Heart right ventricle (tissue), 16 donors: ENCODE measurements around the gene GMDS. TPM values are rescaled to one million over a fixed set of nuclear protein-coding genes. Genes with fewer than 3 reads are reported as not detected.

Experiments used
- ATAC-seq, 8 donors: fragments of 200-7000 bp; cut with Tn5 transposase; one replicate each; pipeline ENCODE4 v1.9.1; 2020; ENCODE audit warnings: mild to moderate bottlenecking in 8 of 8, moderate library complexity in 8 of 8, moderate number of reproducible peaks in 1 of 8
- DNase-seq, 2 donors: peaks; one replicate each; pipeline ENCODE4 v3.0.0-alpha.2; 2020
- H3K27ac ChIP-seq, 10 donors: fragments of 200-600 bp; sonication (generic) in 2 of 10; one replicate each; pipeline versions ENCODE4 v1.5.0 to v1.8.0; 2020 to 2022; ENCODE audit warnings: mild to moderate bottlenecking in 3 of 10
- H3K27me3 ChIP-seq, 7 donors: fragments of 200-600 bp; one replicate each; pipeline ENCODE4 v1.8.0; 2021 to 2022; ENCODE audit warnings: mild to moderate bottlenecking in 2 of 7
- H3K36me3 ChIP-seq, 9 donors: fragments of 200-600 bp; sonication (generic) in 1 of 9; one replicate each; pipeline versions ENCODE4 v1.5.0 to v1.8.0; 2020 to 2022; ENCODE audit warnings: mild to moderate bottlenecking in 2 of 9
- H3K4me1 ChIP-seq, 9 donors: fragments of 200-600 bp; sonication (generic) in 1 of 9; one replicate each; pipeline versions ENCODE4 v1.5.0 to v1.8.0; 2020 to 2022; ENCODE audit warnings: mild to moderate bottlenecking in 4 of 9
- H3K4me3 ChIP-seq, 10 donors: fragments of 200-600 bp; sonication (generic) in 2 of 10; one replicate each; pipeline versions ENCODE4 v1.5.0 to v1.8.0; 2020 to 2022; ENCODE audit warnings: mild to moderate bottlenecking in 7 of 10, moderate library complexity in 2 of 10
- H3K9me3 ChIP-seq, 11 donors: fragments of 200-600 bp in 10 of 11; sonication (generic) in 2 of 11; one replicate each; pipeline versions ENCODE4 v1.5.0 to v1.8.0; 2013 to 2022; ENCODE audit warnings: mild to moderate bottlenecking in 2 of 11, control low read depth in 1 of 11, moderate library complexity in 1 of 11
- WGBS, 2 donors: extraction: QIAGEN DNeasy Blood & Tissue Kit; methylation state at CpG; one replicate each; pipeline ENCODE4 v1.1.7; 2013; ENCODE audit warnings: inconsistent platforms in 1 of 2; 5-methylcytosine and 5-hydroxymethylcytosine counted together
- intact Hi-C, 10 donors: fragments of 100-400 bp; cut with DNase I; formaldehyde crosslinking; loops; one replicate each; pipeline versions ENCODE4 v1.11.1 to v1.14.2; 2022
- polyA plus RNA-seq, 2 donors: library from polyadenylated mRNA; stranded (reverse); fragments of 200-250 nt; gene quantifications; one replicate each; pipeline ENCODE4 v1.2.3, GENCODE V29; 2013
- total RNA-seq, 10 donors: library from RNA; stranded (reverse); fragmentation: NEBNext Ultra II Directional in 3 of 10; extraction: Animal tissue kit (Norgen Biotek cat#: 25700) in 3 of 10; gene quantifications; one replicate each; pipeline versions ENCODE4 v1.2.1 to v1.2.4, GENCODE V29; 2021 to 2023
- TF ChIP-seq, protein P1 (sequence below), 9 donors: fragments of 200-600 bp; sonication (generic) in 2 of 9; IDR thresholded peaks; one replicate each; pipeline versions ENCODE4 v1.5.0 to v1.8.0; 2021 to 2022; ENCODE audit warnings: antibody characterized with exemption in 9 of 9, mild to moderate bottlenecking in 5 of 9, moderate library complexity in 1 of 9
- donor health status: Arrhythmogenic right ventricular cardiomyopathy.
- donor health status: ischemic (EF 13 %, LVEDD 7.1; RV severe dilation, severe dysfunction).
- donor health status: healthy with polysubstance abuse.
- donor health status: DM: no; HTN: yes; CAD: no.
- donor health status: DM: no; HTN: no; CAD: no.
- donor health status: ischemic (EF 25% LVEDD 6.9; RV normal size, moderate dysfunction).
- donor health status: ischemic (EF 25% LVEDD 5.7; RV mildly dilated, moderate dysfunction).
- donor health status: healthy.
- donor health status: DM: yes; HTN: yes; CAD: no.
- donor health status: Ischemic cardiomyopathy.
- donor health status: ischemic (EF 35%, LVEDD 5.7; RV mildly dilated, moderate dysfunction).
- donor health status: nonischemic (EF 11% LVEDD 7.7; RV severe dilation, severe dysfunction).
- donor health status: DM: yes; HTN: yes; CAD: no.
- donor health status: PGD.
- donor health status: ischemic (EF 29% LVEDD 5.4; RV normal size, mild dysfunction).
- donor health status: nonischemic (EF 23%, LVEDD 6.1; RV moderate dilation, normal function).

GMDS gene
- total and polyA plus RNA-seq, 12 donors = 5.0 to 10.6 (median 6.9) TPM

- Histone ChIP-seq H3K4me1 (no peaks in the 10 kb centered on the region), H3K27ac (no peak overlapping the region), H3K36me3 (no peaks in the 10 kb centered on the region), H3K4me3 (no peak overlapping the region), H3K27me3 (peaks cover 0 to 7% (median 0%) of the 10 kb centered on the region in 7 donors), H3K9me3 (no peaks in the 10 kb centered on the region)
- WGBS, 2 donors = 90 to 91% methylated on average over 12 of the region's 12 CpGs
- no peak for DNase-seq
- ATAC-seq = no peak
- intact Hi-C loops = no loop called here
- TF ChIP-seq, protein P1, sequence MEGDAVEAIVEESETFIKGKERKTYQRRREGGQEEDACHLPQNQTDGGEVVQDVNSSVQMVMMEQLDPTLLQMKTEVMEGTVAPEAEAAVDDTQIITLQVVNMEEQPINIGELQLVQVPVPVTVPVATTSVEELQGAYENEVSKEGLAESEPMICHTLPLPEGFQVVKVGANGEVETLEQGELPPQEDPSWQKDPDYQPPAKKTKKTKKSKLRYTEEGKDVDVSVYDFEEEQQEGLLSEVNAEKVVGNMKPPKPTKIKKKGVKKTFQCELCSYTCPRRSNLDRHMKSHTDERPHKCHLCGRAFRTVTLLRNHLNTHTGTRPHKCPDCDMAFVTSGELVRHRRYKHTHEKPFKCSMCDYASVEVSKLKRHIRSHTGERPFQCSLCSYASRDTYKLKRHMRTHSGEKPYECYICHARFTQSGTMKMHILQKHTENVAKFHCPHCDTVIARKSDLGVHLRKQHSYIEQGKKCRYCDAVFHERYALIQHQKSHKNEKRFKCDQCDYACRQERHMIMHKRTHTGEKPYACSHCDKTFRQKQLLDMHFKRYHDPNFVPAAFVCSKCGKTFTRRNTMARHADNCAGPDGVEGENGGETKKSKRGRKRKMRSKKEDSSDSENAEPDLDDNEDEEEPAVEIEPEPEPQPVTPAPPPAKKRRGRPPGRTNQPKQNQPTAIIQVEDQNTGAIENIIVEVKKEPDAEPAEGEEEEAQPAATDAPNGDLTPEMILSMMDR (IDR thresholded peaks at IDR 0.05) = no peak
Measured at GRCh38 chr6:1587977-1588376, 657.4 kb downstream of the GMDS start.

GRCh38 chr6:1587546-1587945 is 657.9 kb downstream of the GMDS start:
- WGBS, 2 donors = 89% methylated on average over 7 of the region's 7 CpGs
- H3K27me3 ChIP-seq = peaks cover 0 to 3% (median 0%) of the 10 kb centered on the region in 7 donors
- TF ChIP-seq, protein P1 (IDR thresholded peaks at IDR 0.05) = no peak
- no peak overlapping the region for H3K4me3 ChIP-seq
- ATAC-seq = no peak
- no peak overlapping the region for H3K27ac ChIP-seq
- intact Hi-C loops = no loop called here
- DNase-seq = no peak
- no peaks in the 10 kb centered on the region for H3K36me3 ChIP-seq
- H3K9me3 ChIP-seq = no peaks in the 10 kb centered on the region
- H3K4me1 ChIP-seq = no peaks in the 10 kb centered on the region

- TF ChIP-seq, protein P1 (IDR thresholded peaks at IDR 0.05) = no peak
- Histone ChIP-seq H3K4me1 (no peaks in the 10 kb centered on the region), H3K9me3 (no peaks in the 10 kb centered on the region), H3K4me3 (no peak overlapping the region), H3K36me3 (no peaks in the 10 kb centered on the region), H3K27me3 (no peaks in the 10 kb centered on the region), H3K27ac (no peak overlapping the region)
- DNase-seq (no peak), ATAC-seq (no peak)
- intact Hi-C loops = no loop called here
- WGBS, 2 donors = 92 to 94% methylated on average over 5 of the region's 5 CpGs
Measured at GRCh38 chr6:1586861-1587450, 658.4 kb downstream of the GMDS start.

- 90% methylated on average over 7 of the region's 7 CpGs for WGBS, 2 donors
- DNase-seq = no peak
Measured at GRCh38 chr6:1586256-1586655, 659.1 kb downstream of the GMDS start.

More at GRCh38 chr6:1586256-1586655, 659.1 kb downstream of the GMDS start:
- Histone ChIP-seq H3K27me3 (no peaks in the 10 kb centered on the region), H3K27ac (no peak overlapping the region), H3K9me3 (no peaks in the 10 kb centered on the region), H3K4me1 (no peaks in the 10 kb centered on the region), H3K36me3 (no peaks in the 10 kb centered on the region), H3K4me3 (no peak overlapping the region)
- intact Hi-C loops = no loop called here
- TF ChIP-seq, protein P1 (IDR thresholded peaks at IDR 0.05) = no peak
- no peak for ATAC-seq
